ENCODE data around the gene G3BP1.

DNA sequence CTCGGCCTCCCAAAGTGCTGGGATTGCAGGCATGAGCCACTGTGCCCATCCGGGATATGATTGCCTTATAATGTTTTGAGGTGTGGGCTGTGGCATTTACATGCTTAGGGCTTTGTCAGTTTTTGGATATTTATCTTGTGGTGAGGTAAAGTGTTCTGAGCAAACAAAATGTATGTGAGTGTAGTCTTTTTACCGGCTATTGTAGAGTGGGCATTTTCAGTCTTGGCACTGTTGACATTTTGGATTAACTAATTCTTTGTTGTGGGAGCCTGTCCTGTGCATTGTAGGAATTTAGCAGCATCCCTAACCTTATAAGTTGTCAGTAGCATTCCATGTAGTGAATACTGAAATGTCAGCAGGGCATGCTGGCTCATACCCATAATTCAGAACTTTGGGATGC is 21.6 kb downstream of the G3BP1 start:
- TF ChIP-seq, protein P1, sequence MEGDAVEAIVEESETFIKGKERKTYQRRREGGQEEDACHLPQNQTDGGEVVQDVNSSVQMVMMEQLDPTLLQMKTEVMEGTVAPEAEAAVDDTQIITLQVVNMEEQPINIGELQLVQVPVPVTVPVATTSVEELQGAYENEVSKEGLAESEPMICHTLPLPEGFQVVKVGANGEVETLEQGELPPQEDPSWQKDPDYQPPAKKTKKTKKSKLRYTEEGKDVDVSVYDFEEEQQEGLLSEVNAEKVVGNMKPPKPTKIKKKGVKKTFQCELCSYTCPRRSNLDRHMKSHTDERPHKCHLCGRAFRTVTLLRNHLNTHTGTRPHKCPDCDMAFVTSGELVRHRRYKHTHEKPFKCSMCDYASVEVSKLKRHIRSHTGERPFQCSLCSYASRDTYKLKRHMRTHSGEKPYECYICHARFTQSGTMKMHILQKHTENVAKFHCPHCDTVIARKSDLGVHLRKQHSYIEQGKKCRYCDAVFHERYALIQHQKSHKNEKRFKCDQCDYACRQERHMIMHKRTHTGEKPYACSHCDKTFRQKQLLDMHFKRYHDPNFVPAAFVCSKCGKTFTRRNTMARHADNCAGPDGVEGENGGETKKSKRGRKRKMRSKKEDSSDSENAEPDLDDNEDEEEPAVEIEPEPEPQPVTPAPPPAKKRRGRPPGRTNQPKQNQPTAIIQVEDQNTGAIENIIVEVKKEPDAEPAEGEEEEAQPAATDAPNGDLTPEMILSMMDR (conservative IDR thresholded peaks at IDR 0.05; ENCODE audit: low read length): no peak
- no peak for TF ChIP-seq EZH2phosphoT487 (IDR thresholded peaks at IDR 0.05; ENCODE audit: borderline replicate concordance)

Data from Loucy (cell line).